Epidermal melanocyte (primary cell): ENCODE measurements around the gene BCAS3.

Source experiments
- DNase-seq: peaks from one replicate; pipeline ENCODE4 v3.0.0; 2011; ENCODE audit warnings: low spot score; ENCODE audit not compliant: insufficient read length

The BCAS3 gene

GRCh38 chr17:61404913-61405685, 727.4 kb downstream of the BCAS3 start:
- DNase-seq, result no peak

DNA sequence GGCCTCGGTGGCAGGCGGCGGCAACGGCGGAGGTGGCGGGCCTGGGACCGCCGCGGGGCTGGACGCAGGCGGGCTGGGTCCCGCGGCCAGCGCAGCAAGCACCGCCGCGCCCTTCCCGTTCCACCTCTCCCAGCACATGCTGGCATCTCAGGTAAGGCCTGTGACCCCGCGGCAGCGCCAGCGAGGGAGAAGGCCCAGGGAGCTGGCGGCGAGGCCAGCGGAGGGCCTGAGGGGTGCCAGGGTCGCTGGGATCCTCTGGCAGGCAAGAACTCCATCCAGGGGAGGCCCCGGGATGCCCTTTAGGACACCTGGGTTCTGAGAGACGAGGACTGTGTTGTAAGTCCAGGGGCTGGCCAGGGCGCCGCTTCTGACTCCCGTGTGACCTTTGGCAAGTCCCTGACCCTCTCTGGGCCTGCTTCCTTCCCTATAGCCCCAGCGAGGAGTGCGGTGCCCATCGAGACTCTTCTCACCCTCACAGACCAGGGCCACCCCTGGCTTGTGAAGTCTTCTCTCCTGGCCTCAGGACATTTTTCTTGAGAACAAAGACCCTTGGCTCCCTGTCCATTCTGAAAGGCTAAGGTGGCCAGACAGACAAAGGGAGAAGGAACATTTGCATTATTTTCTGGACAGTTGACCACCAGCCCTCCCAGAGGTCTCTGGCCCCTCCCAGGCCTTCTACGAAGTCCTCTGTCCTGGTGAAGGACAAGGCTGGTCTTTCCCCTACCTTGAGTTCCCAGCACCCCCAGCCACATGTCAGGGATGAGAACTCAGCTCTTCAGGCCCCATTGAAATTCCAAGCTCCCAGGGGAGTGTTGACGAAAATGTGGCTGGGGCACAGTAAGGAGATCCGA, 728.3 kb downstream of the BCAS3 start:
- DNase-seq, result no peak

GRCh38 chr17:61406537-61406845, 728.8 kb downstream of the BCAS3 start:
- no peak for DNase-seq

- DNase-seq, result no peak
These were observed 729.6 kb downstream of the BCAS3 start for GRCh38 chr17:61406971-61407911.

DNA sequence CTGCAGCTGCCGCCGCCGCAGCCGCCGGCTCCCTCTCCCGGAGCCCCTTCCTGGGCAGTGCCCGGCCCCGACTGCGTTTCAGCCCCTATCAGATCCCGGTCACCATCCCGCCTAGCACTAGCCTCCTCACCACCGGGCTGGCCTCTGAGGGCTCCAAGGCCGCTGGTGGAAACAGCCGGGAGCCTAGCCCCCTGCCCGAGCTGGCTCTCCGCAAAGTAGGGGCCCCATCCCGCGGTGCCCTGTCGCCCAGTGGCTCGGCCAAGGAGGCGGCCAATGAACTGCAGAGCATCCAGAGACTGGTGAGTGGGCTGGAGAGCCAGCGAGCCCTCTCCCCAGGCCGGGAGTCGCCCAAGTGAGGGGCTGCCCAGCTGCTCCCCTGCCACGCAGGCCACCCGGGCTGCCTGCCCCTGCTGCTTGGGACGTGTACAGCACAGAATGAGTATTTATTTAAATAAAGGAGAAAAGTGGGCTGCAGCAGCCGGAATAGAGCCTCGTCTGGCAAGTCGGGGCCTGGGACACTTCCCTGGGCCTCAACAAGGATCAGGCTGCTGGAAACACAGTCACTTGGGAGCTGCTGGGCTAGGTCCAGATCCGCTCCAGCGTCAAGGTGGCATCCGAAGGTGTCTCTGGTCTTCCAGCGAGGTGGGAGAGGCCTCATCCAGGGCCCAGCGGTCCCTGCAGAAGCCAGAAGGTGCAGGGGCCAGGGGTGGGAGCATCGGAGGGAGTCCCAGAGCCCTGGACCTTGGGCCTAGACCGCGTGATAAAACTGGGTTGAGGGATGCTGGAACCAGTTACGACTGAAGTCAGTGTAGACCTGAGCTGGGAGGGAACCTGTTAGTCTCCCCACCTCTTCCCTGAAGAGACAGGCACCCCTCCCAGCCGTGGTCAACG, 730.7 kb downstream of the BCAS3 start:
- DNase-seq, result no peak

DNA sequence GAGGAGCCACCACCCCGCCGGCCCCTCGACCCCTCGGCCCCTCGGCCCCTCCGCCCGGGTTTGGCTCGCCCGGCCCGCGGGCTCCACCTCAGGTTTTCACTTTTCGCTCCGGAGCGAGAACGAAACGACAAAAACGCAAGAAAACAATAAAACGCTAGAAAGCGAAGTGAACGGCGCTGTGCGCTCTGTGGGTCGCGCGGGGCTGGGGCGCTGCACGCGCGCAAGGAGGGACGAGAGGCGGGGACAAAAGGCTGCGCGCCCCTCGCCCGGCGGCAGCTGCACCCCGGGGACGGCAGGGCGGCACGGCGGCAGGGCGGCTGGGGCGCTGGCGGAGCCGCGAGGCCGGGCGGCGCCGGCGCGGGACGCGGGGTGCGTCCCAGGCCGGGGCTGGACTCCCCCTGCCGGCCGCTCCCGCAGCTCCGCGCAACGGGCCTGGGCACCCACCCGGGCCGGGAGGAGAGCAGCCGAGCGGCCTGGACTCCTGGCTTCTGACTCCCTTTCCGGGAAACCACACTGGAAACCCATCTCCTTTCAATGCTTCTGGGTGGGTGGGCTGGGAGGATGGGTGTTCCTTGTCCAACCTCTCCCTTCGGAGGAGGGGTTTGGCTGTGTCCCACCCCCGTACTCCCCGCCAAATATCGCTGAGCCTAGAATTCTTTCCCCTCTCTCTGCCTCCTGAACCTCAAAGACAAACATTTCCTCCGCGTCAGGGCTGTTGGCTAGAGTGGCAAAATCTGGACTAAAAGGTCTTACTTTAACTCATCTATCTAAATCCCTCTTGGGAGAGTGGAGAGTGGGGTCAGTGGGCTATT, 731.9 kb downstream of the BCAS3 start:
- DNase-seq, result no peak

DNA sequence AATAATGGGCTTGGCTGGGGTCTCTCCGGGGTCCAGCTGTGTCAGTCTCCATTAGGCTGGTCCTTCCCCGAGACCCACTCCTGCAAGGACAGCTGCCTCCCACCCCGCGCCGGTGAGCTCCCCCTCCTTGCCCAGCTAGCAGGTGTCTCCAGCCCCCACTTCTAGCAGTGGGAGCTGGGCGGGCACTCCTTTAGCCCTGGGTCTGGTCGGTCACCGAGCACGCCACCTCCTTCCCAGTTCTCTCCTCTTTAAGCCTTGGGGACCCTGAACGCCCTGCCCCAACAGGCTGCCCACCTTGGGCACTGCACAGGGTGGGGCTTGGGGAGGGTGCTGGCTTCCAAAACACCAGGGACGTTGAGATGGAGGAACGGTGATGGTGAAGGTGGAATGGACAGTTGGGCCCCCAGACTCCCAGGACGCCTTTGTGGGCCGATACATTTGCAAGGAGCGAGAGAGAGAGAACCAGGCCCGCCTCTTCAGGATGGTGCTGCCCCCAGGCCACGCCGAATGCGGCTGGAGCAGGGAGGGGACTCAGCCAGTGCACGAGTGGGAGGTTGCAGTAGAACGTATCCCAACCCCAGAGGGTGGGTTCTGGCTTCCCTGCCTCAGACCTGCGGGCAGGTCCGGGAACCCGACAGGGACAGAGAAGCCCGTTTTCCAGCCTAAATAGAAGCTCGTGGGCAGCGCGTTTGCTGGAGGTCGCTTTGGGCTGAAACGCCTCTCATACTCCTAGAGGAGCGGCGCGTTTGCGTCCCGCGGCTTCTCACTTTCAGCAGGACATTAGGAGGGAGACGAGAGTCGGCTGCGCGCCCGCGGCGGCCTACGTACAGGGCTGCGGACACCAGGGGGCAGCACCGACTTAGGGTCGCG, 732.7 kb downstream of the BCAS3 start:
- DNase-seq, result no peak

- DNase-seq, result no peak
These were observed 733.3 kb downstream of the BCAS3 start for GRCh38 chr17:61411011-61411260.

DNA sequence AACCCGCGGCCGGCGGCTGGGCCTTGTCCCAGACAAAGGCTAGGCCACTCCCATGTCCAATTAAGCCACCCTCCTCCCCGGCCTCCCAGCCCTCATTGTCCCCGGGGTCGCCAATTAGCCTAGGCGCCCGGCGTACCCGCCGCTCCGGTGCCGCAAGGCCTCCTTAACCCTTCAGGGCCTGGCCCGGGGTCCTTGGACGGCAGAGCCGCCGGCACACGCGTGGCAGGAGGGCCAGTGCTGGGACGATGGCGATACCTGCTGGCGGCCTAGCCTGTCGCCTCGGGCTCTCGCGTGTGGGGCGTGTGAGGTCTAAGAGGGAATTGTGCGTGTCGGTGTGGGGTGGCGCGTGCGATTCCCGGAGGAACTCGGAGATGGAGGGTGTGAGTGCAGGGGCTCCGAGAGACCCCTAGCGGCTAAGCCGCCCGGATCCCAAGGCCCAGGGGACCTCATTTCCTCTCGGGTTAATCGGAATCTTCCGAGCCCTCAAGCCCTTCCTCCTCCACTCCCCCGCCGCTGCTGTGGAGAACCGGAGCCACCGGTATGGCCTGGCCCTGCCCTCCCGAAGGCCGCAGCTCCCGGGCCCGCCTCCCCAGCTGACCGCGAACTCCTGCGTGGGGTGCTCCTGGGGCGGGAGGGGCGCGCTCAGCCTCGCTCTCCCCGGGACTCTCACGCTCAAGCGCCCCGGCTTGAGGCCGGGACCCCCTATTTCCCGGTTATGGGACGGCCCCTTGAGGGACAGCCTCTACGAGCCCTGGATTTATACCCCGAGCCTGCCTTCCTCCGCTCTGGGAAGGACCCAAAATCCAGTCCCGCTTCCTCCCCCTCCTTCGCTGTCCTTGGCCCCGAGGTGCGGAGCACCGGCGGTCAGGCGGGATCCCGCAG, 733.9 kb downstream of the BCAS3 start:
- no peak for DNase-seq

GRCh38 chr17:61412143-61412859, 734.6 kb downstream of the BCAS3 start:
- DNase-seq, result peak; percentile 84

DNA sequence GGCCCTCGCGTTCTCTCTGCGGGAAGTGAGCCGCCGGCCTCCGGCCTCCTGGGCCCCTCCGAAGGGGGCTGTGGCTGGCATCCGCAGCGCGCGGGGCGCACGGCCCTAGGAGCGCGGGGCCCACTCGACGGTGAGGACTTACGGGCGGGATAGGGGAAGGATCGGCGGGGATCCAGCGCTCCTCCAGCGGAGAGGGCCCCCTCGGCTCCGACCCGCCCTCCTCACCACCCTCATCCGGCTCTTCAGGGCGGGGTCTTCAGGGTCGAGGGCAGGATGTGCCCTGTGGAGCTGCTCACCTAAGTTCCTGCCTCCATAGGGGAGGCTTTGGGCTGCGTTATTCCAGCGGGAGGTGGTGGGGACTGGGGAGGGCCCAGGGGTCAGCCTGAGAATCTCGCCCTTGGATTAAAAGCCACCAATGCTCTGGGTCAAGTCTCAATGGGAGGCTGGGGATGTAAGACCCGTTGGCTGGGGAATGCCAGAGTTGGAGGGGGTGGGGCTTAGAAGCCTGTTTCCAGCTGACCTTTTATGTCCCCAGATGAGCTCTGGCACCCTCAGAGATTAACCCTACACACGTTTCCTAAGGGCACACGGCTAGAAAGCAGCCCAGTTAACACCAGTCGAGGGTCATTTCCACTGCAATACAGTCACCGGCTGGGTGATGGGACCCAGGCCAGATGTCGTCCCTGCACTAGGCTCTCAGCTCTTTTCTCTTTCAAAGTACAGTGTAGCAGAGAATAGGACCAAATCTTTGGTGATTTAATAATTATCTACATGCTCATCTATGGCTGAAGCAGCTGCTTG, 735.4 kb downstream of the BCAS3 start:
- no peak for DNase-seq

DNA sequence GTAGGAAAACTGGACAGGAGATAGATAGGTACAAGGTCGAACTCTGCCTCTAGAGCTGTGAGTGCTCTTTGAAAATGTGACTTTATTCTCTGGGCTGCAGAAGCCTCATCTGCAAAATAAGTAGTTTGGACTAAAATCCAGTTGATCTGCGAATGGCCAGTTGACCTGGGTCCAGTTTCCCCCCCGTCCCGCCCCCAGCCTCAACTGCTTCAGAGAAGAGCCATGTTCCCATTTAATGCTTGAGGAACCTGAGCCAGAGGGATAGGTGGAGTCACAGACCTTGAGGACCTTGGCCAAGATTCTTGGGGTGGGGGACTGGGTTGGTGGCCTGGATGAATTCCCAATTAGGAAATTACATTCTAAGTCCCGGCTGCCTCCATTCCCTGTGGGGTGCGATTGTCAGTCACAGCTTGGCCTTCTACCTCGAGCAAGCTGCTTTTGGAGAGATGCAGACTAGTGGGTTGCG, 736.0 kb downstream of the BCAS3 start:
- DNase-seq, result no peak

- no peak for DNase-seq
These were observed 736.7 kb downstream of the BCAS3 start for GRCh38 chr17:61414141-61414935.

DNA sequence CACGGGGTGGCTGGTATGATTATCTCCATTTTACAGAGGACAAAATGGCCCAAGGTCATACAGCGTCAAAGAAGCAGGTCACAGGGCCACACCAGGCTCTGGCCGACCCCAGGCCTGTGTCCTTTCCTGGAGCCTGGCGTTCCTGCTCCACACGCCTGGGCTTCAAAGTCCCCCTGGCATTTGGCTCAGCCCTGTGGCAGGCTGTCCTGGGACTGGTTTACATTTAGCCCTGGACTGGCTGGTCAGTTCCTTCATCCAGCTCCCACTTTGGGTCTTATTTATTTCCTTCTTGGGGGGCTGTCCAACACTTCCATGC, 737.2 kb downstream of the BCAS3 start:
- no peak for DNase-seq

DNA sequence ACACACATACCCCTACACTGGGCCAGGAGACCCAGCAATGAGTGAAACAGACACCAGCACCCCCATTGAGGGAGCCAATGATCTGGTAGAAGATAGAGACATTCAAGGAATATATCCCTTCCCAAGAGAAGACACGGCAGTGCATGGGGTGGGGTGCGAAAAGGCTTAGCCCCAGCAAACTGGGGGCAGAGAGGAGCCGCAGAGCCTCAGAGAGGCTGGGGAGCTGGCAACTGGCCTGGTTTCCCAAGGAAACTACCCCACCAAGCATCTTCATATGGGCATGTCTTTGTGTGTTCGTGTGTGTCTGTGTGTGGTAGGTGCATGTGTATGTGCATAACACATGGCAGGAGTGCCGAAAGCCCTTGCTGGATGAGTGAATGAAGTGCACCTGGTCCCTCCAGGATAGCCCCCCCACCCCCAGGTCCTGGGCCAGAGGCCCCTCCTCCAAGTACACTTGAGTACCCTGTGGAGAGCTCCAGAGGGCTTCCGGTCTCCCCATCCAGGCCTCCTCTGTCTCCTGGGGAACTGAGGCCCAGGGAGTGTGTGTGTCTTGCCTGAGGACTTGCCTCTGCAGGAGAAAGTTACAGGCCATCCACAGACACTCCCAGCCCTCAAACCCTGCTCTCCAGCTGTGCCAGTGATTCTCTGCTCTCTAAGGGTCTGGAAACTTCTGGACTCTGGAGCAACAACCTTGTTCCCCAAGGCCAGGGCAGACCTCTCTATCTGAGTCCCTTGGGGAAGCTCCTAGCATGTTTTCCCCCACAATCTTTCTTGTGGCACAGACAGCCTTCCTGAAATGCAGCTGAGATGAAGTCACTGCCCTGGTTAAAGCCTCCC, 737.9 kb downstream of the BCAS3 start:
- no peak for DNase-seq
